A549 treated with ZK216348 at 1 μM for 4 hours (cell line): Measurements from ENCODE around the gene RC3H2. TPM values are rescaled to one million over a fixed set of nuclear protein-coding genes. Genes with fewer than 3 reads are reported as not detected.

Source experiments
- total RNA-seq: library from RNA; stranded (reverse); fragments of 200-300 nt; extraction: Qiagen RNA extraction; gene quantifications from 5 replicates; pipeline ENCODE4 v1.2.3, GENCODE V29; 2022; ENCODE audit warnings: low read depth

The RC3H2 gene
- 14.8 to 26.0 TPM (median 18.3 TPM) in 5 replicates for total RNA-seq

GRCh38 chr9:122904823-122905710 is at the start of gene RC3H2:
TSS of gene RC3H2 (minus strand) at chr9:122905359. CDS start at chr9:122897509, 7,850 bp downstream.

GRCh38 chr9:122940749-122941581 is 35.8 kb upstream of the RC3H2 start, which contains the start of gene RABGAP1:
TSS of gene RABGAP1 (plus strand) at chr9:122941020. CDS start at chr9:122957060, 16,040 bp downstream.

GRCh38 chr9:122931226-122932121 is 26.3 kb upstream of the RC3H2 start, which contains the start of gene ZBTB26:
TSS of gene ZBTB26 (minus strand) at chr9:122931512. CDS start at chr9:122919934, 11,578 bp downstream.

GRCh38 chr9:122912964-122913673 is 8.0 kb upstream of the RC3H2 start, which contains the start of gene ZBTB6:
TSS of gene ZBTB6 (minus strand) at chr9:122913323. CDS start at chr9:122912072, 1,251 bp downstream.

GRCh38 chr9:122800066-122801060 is 104.8 kb downstream of the RC3H2 start, which contains the start of gene OR1K1:
TSS of gene OR1K1 (plus strand) at chr9:122800123. CDS start at chr9:122800123, 0 bp downstream.

Other genes with a start within 250 kb of the RC3H2 start
- gene OR1B1, start 247.7 kb downstream of the RC3H2 start, total RNA-seq = not detected in 5 replicates
- not detected in 5 replicates for gene OR1L1, start 243.6 kb downstream of the RC3H2 start, total RNA-seq
- not detected in 5 replicates for gene OR1L3, start 230.2 kb downstream of the RC3H2 start, total RNA-seq
- not detected in 5 replicates for gene OR1L4, start 181.4 kb downstream of the RC3H2 start, total RNA-seq
- not detected in 5 replicates for gene OR1L6, start 163.1 kb downstream of the RC3H2 start, total RNA-seq
- not detected in 5 replicates for gene OR5C1, start 116.4 kb downstream of the RC3H2 start, total RNA-seq
- gene OR1K1, start 105.2 kb downstream of the RC3H2 start, total RNA-seq = not detected in 5 replicates
- gene PDCL, start 76.8 kb downstream of the RC3H2 start, total RNA-seq = 14.1 to 21.2 TPM (median 17.4 TPM) in 5 replicates
- gene ZBTB6, start 8.0 kb upstream of the RC3H2 start, total RNA-seq = 3.1 to 7.5 TPM (median 5.4 TPM) in 5 replicates
- gene ZBTB26, start 26.2 kb upstream of the RC3H2 start, total RNA-seq = 1.8 to 2.7 TPM (median 2.3 TPM) in 5 replicates
- gene RABGAP1, start 35.7 kb upstream of the RC3H2 start, total RNA-seq = 11.6 to 15.3 TPM (median 15.1 TPM) in 5 replicates
- gene GPR21, start 128.3 kb upstream of the RC3H2 start, total RNA-seq = not detected in 5 replicates